GM12878 (cell line): ENCODE measurements around the gene CASP5. TPM values are rescaled to one million over a fixed set of nuclear protein-coding genes. Genes with fewer than 3 reads are reported as not detected.

Experiments used
- ATAC-seq: fragments of 200-7000 bp; cut with Tn5 transposase; 3 replicates; pipeline ENCODE4 v1.9.1; 2020; ENCODE audit warnings: mild to moderate bottlenecking, moderate library complexity
- BruUV-seq: library from RNA; stranded (reverse); fragments of 400-500 nt; replicated peaks from 2 replicates; lab custom pipeline; 2021; lab: Mats Ljungman, UMichigan
- CTCF ChIA-PET: fragments of 300-600 bp; sonication (Branson Sonifier 250); formaldehyde crosslinking; extraction: SDS; loops from one replicate; lab custom pipeline; 2021; ENCODE audit warnings: inconsistent platforms; lab: Yijun Ruan, JAX
- POLR2A ChIA-PET: fragments of 350-600 bp; formaldehyde crosslinking; extraction: SDS; loops from one replicate; lab custom pipeline; 2021; ENCODE audit warnings: inconsistent platforms; lab: Charles Lee
- RAD21 ChIA-PET: fragments of 300-600 bp; sonication (Branson Sonifier 250); formaldehyde crosslinking; loops from one replicate; lab custom pipeline; 2023; ENCODE audit warnings: antibody characterized with exemption; ENCODE audit not compliant: unreplicated experiment; lab: Charles Lee
- SMC1A ChIA-PET: fragments of 300-600 bp; sonication (Branson Sonifier 250); formaldehyde crosslinking; loops from one replicate; lab custom pipeline; 2023; ENCODE audit not compliant: unreplicated experiment, uncharacterized antibody; lab: Charles Lee
- DNase-seq: peaks from one replicate; pipeline ENCODE4 v3.0.0-alpha.2; 2011; ENCODE audit warnings: low read depth, low spot score
- FAIRE-seq: peaks from 3 replicates; lab custom pipeline; 2011; peaks lifted over from hg19 to GRCh38; lab: Jason Lieb, UNC
- H2AFZ ChIP-seq: 2 replicates; pipeline ENCODE4 v1.6.0; 2011; ENCODE audit warnings: low read depth, low read length, control low read depth; ENCODE audit not compliant: control insufficient read depth
- H3K27ac ChIP-seq: 2 replicates; pipeline ENCODE4 v1.5.1; 2011; ENCODE audit warnings: control low read depth; ENCODE audit not compliant: control insufficient read depth, insufficient read depth
- H3K27me3 ChIP-seq, 2 experiments: replicated peaks in 1 of 2; 2 replicates each; pipeline versions ENCODE4 v1.6.0 to v1.6.1; 2011; ENCODE audit warnings: low read length in 1 of 2; ENCODE audit not compliant: control insufficient read depth in 2 of 2, insufficient read depth in 2 of 2
- H3K36me3 ChIP-seq, 2 experiments: 2 replicates each; pipeline ENCODE4 v1.5.1; 2011; ENCODE audit warnings: low read length in 1 of 2; ENCODE audit not compliant: control insufficient read depth in 2 of 2, insufficient read depth in 2 of 2
- H3K4me1 ChIP-seq: 2 replicates; pipeline ENCODE4 v1.6.1; 2011; ENCODE audit warnings: mild to moderate bottlenecking, low read length, moderate library complexity, mixed read lengths; ENCODE audit not compliant: control insufficient read depth, insufficient read depth
- H3K4me2 ChIP-seq: 2 replicates; pipeline ENCODE4 v1.6.0; 2011; ENCODE audit warnings: control low read depth; ENCODE audit not compliant: control insufficient read depth, insufficient read depth
- H3K4me3 ChIP-seq: fragments of 200-600 bp; sonication (generic); 2 replicates; pipeline ENCODE4 v1.5.1; 2016
- H3K79me2 ChIP-seq: 2 replicates; pipeline ENCODE4 v1.6.0; 2011; ENCODE audit warnings: low read length; ENCODE audit not compliant: control insufficient read depth, insufficient read depth
- H3K9ac ChIP-seq: 2 replicates; pipeline ENCODE4 v1.8.0; 2011; ENCODE audit warnings: low read length, control low read depth, mixed read lengths; ENCODE audit not compliant: control insufficient read depth, insufficient read depth
- H3K9me3 ChIP-seq: replicated peaks from 3 replicates; pipeline ENCODE4 v1.5.1; 2011; ENCODE audit warnings: mild to moderate bottlenecking, low read length; ENCODE audit not compliant: control insufficient read depth, insufficient read depth
- H4K20me1 ChIP-seq: 2 replicates; pipeline ENCODE4 v1.6.0; 2011; ENCODE audit not compliant: control insufficient read depth, insufficient read depth
- CBFB ChIP-seq: IDR thresholded peaks from 2 replicates; pipeline ENCODE4 v1.6.1; 2016; ENCODE audit warnings: antibody characterized with exemption, low read depth
- CUX1 ChIP-seq: IDR thresholded peaks from 2 replicates; pipeline ENCODE4 v1.6.1; 2012; ENCODE audit warnings: improper control_type of control experiment, low read depth, low read length; ENCODE audit not compliant: insufficient replicate concordance
- GABPA ChIP-seq: IDR thresholded peaks from 2 replicates; pipeline ENCODE4 v1.6.1; 2014; ENCODE audit warnings: antibody characterized with exemption, low read depth, mild to moderate bottlenecking, inconsistent platforms
- GATAD2B ChIP-seq: fragments of 450-650 bp; conservative IDR thresholded peaks from 2 replicates; pipeline ENCODE4 v1.6.1; 2017; ENCODE audit warnings: low read depth, mild to moderate bottlenecking, moderate library complexity
- HDAC6 ChIP-seq: fragments of 200-600 bp; sonication (generic); IDR thresholded peaks from one replicate; pipeline ENCODE4 v1.8.0; 2017; ENCODE audit warnings: antibody characterized with exemption; ENCODE audit not compliant: unreplicated experiment
- JUNB ChIP-seq: IDR thresholded peaks from 2 replicates; pipeline ENCODE4 v1.6.1; 2016; ENCODE audit warnings: antibody characterized with exemption, mild to moderate bottlenecking
- NR2C1 ChIP-seq: fragments of 450-650 bp; IDR thresholded peaks from 2 replicates; pipeline ENCODE4 v1.6.1; 2017; ENCODE audit warnings: antibody characterized with exemption, mild to moderate bottlenecking, moderate library complexity
- RAD51 ChIP-seq: fragments of 450-650 bp; IDR thresholded peaks from 2 replicates; pipeline ENCODE4 v1.6.1; 2016; ENCODE audit warnings: moderate library complexity, mild to moderate bottlenecking, inconsistent platforms
- STAT3 ChIP-seq: IDR thresholded peaks from 2 replicates; pipeline ENCODE4 v1.6.1; 2011; ENCODE audit warnings: low read depth, low read length, improper control_type of control experiment
- WGBS: methylation state at CpG from one replicate; pipeline ENCODE4 v1.1.6; 2016; ENCODE audit warnings: low lambda C conversion rate; ENCODE audit not compliant: insufficient replicate concordance, insufficient coverage; ENCODE audit errors: missing lambda C conversion rate; 5-methylcytosine and 5-hydroxymethylcytosine counted together
- in situ Hi-C: fragments of 300-500 bp; cut with MboI; formaldehyde crosslinking; loops from 9 replicates; pipeline ENCODE4 v1.14.3; 2018; ENCODE audit warnings: mixed read lengths
- intact Hi-C: fragments of 100-400 bp; cut with micrococcal nuclease; formaldehyde crosslinking; loops from one replicate; pipeline ENCODE4 v1.14.2; 2022; ENCODE audit not compliant: unreplicated experiment
- polyA plus RNA-seq, 11 experiments: library from polyadenylated mRNA; depleted of rRNA in 4 of 11; unstranded in 6 of 11; stranded (reverse) in 5 of 11; fragments of >200 nt; fragmentation: Nextera tagmentation in 4 of 11; fragmentation: Illumina TruSeq in 1 of 11; extraction: Ambion mirVana in 4 of 11; extraction: Trizol in 1 of 11; gene quantifications; 1 replicate in 1 of 11; 2 replicates in 10 of 11; pipeline versions ENCODE4 v1.2.1 to v1.2.3, GENCODE V29; 2011 to 2016; ENCODE audit warnings: inconsistent platforms in 2 of 11, missing spikeins in 2 of 11, low read depth in 1 of 11
- total RNA-seq, 4 experiments: library from RNA; depleted of rRNA in 3 of 4; stranded (reverse); fragments of >200 nt in 3 of 4; fragmentation: Illumina TruSeq in 1 of 4; extraction: Trizol in 1 of 4; gene quantifications; 2 replicates each; pipeline versions ENCODE4 v1.2.1 to v1.2.3, GENCODE V29; 2013 to 2021

Gene CASP5
- total and polyA plus RNA-seq, 10 of the 15 experiments (the other 5 are each of a cell fraction or from before 2014, with no cell fraction given), result not detected

- TF ChIP-seq CBFB (no peak), JUNB (no peak), STAT3 (no peak), NR2C1 (no peak)
These were observed 25.7 kb downstream of the CASP5 start (continued) for GRCh38 chr11:104997288-104997687.

- Histone ChIP-seq H3K27me3 (no peaks in the 10 kb centered on the region), H3K4me1 (no peaks in the 10 kb centered on the region), H3K27ac (no peak overlapping the region), H3K4me2 (no peak overlapping the region), H3K4me3 (no peak overlapping the region), H3K79me2 (no peaks in the 10 kb centered on the region), H4K20me1 (no peaks in the 10 kb centered on the region), H2AFZ (no peak overlapping the region), H3K9me3 (no peaks in the 10 kb centered on the region), H3K36me3 (no peaks in the 10 kb centered on the region), H3K9ac (no peak overlapping the region)
- DNase-seq (no peak), FAIRE-seq (no peak), ATAC-seq (no peak)
- ChIA-PET RAD21 (no interaction called here), POLR2A (no interaction called here), CTCF (no interaction called here), SMC1A (no interaction called here)
- WGBS, result 0% methylated on average over 2 of the region's 2 CpGs
- intact Hi-C loops (no loop called here), in situ Hi-C loops (no loop called here)
- BruUV-seq, result no TSS peak
- TF ChIP-seq RAD51 (no peak), GABPA (no peak), HDAC6 (no peak), CUX1 (no peak), GATAD2B (no peak)
These were observed 28.0 kb downstream of the CASP5 start for GRCh38 chr11:104995001-104995408.
